Coronary artery (tissue), 2 donors: ENCODE results near the gene SGO1.

Experiments
- DNase-seq: peaks from one replicate; pipeline ENCODE4 v3.0.0-alpha.2; 2017; ENCODE audit warnings: low spot score
- H3K27ac ChIP-seq, 2 donors: fragments of 200-600 bp; sonication (generic); one replicate each; pipeline ENCODE4 v1.5.1; 2016 to 2019
- H3K4me3 ChIP-seq: fragments of 200-600 bp; sonication (generic); 2 replicates; pipeline ENCODE4 v1.5.1; 2016; ENCODE audit warnings: mild to moderate bottlenecking, moderate library complexity
- CTCF ChIP-seq: fragments of 200-600 bp; sonication (generic); IDR thresholded peaks from one replicate; pipeline ENCODE4 v1.5.1; 2019; ENCODE audit warnings: antibody characterized with exemption

Gene SGO1

GRCh38 chr3:20128358-20128757 is 57.6 kb downstream of the SGO1 start:
- no peak for TF ChIP-seq CTCF
- Histone ChIP-seq H3K27ac (no peak overlapping the region), H3K4me3 (no peak overlapping the region)
- DNase-seq = no peak

GRCh38 chr3:20125897-20126296 is 60.1 kb downstream of the SGO1 start:
- H3K27ac ChIP-seq = no peak overlapping the region
- no peak for DNase-seq
- no peak overlapping the region for H3K4me3 ChIP-seq
- TF ChIP-seq CTCF = no peak

DNA sequence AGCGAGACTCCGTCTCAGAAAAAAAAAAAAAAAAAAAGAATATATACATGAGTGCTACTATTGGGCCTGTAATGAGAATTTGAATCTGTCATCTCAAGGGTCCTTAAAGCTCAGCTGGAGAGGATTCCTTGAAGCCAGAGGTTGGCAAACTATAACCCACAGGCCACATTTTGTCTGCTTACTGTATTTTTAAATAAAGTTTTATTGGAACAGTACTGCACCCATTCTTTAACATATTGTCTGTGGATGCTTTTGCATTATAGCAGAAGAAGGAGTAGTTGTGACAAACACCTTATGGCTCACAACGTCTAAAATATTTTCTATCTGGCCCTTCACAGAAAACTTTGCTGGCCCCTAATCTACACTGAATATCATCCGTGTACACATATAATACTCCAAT is 60.7 kb downstream of the SGO1 start:
- Histone ChIP-seq H3K4me3 (no peak overlapping the region), H3K27ac (no peak overlapping the region)
- DNase-seq = no peak
- TF ChIP-seq CTCF = no peak

DNA sequence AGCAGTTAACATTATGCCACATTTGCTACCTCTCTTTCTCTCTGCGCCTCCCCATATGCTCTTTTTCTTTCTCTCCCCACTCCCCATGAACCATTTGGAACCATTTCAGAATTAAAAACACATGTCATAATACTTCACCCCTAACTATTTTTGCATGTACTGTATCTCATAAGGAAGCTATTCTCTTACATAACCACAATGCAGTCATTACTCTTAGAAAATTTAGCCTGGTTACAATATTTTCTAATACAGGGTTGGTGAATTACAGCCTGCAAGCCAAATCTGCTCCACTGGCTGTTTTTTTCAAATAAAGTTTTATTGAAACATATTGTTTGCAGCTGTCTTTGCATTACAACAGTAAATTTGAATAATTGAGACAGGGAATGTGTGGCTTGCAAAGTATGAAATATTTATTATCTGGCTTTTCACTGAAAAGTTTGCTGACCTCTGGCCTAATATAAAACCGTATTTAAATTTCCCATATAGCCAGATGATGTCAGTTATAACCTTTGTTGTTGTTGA is 62.8 kb downstream of the SGO1 start:
- no peak for DNase-seq
- TF ChIP-seq CTCF = no peak
- Histone ChIP-seq H3K27ac (no peak overlapping the region), H3K4me3 (no peak overlapping the region)

GRCh38 chr3:20121088-20121487 is 64.9 kb downstream of the SGO1 start:
- H3K4me3 ChIP-seq = no peak overlapping the region
- no peak overlapping the region for H3K27ac ChIP-seq
- DNase-seq = no peak
- no peak for TF ChIP-seq CTCF
